Choroid plexus epithelial cell (primary cell): Measurements from ENCODE around the gene REEP1.

Experiments
- DNase-seq: peaks from one replicate; pipeline ENCODE4 v3.0.0-alpha.2; 2010; ENCODE audit warnings: low read depth
- H3K4me3 ChIP-seq: 2 replicates; pipeline ENCODE4 v1.5.1; 2011; ENCODE audit warnings: low read depth, mild to moderate bottlenecking, control low read depth, low read length, moderate library complexity
- CTCF ChIP-seq: conservative IDR thresholded peaks from 2 replicates; pipeline ENCODE4 v1.5.1; 2011; ENCODE audit warnings: low read depth, mild to moderate bottlenecking, control low read depth, inconsistent platforms, low read length, moderate library complexity

The REEP1 gene

DNA sequence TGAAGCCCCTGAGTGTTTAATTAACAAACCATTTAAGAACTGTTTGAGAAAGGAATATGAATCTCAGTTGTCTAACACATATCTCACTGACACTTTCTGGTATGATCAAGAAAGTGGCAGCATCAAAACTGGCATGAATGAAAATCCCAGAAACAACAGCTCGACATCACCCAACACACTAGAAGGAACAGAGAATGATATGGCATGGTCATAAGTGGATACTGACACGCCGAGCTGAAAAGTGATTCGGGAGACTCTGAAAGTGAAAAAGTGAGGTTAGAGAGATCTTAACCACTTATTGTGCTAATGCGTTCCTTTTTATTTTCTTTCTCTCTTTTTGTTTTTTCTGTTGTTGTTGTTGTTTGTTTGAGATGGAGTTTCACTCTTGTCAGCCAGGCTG lies 100.3 kb downstream of the REEP1 start:
- H3K4me3 ChIP-seq, result no peak overlapping the region
- no peak for TF ChIP-seq CTCF
- DNase-seq, result no peak

DNA sequence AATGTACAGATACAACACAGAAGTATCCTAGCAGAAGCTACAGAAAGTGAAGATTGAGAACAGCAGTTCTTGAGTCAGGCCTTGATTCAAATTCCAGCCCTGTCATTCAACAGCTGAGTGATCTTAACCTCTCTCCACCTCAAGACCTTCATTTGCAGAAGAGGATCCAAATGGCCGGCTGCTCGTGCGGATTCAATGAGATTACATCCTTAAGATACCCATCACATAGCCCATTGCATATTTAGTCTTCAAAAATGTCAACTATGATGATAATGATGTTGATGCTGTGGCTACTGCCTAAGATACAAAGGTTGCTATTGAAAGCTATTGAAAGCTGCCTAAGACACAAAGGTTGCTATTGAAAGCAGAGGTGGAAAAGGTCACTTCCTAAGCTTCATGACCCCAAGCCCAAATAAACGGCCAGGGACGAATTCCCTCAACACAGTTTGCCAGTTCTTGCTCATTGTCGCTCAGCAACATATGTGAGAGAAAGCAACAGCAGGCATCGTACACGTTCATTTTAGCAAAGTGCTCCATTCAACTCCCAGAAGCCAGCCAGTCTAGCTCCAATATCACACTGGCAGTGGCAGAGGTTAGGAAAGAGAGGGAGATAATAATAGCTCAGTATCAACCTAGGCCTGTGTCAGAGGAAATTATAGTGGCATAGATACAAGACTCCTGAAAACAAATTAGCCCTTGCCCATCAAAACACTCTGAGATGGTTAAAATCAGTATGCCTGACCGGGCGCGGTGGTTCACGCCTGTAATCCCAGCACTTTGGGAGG lies 102.0 kb downstream of the REEP1 start:
- TF ChIP-seq CTCF, result no peak
- no peak for DNase-seq
- no peak overlapping the region for H3K4me3 ChIP-seq

GRCh38 chr2:86234563-86235131 lies 102.8 kb downstream of the REEP1 start:
- DNase-seq, result no peak
- TF ChIP-seq CTCF, result no peak
- H3K4me3 ChIP-seq, result no peak overlapping the region

GRCh38 chr2:86233436-86233835 lies 104.0 kb downstream of the REEP1 start:
- no peak overlapping the region for H3K4me3 ChIP-seq
- TF ChIP-seq CTCF, result no peak
- DNase-seq, result no peak

- DNase-seq, result no peak
- no peak overlapping the region for H3K4me3 ChIP-seq
- no peak for TF ChIP-seq CTCF
These were observed 104.5 kb downstream of the REEP1 start for GRCh38 chr2:86232910-86233309.

DNA sequence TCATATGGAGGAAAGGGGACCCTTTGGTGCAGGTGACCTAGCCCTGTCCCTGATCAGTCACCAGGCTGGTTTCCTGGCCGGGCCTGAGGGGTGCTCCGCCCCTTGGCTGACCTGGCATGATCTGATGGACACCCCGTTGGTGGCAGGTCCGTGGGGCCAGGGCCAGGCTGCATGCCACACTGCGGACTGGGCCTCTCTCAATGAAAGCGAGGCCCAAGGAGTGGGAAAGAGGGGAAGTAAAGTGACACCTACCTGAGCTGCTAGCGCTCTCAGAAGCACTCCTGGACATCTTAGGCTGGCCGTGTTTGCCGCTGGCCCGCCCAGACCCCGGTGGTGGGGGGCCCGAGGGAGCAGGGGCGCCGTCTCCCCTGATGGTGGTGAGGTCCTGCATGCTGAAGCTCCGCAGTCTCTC lies 105.0 kb downstream of the REEP1 start:
- no peak for DNase-seq
- TF ChIP-seq CTCF, result no peak
- H3K4me3 ChIP-seq, result no peak overlapping the region
